Activated T-helper 1 cell treated with anti-CD3 and anti-CD28 coated beads, Interleukin-2, amount 50 U/mL, for 16 hours (primary cell): ENCODE results near the gene RFTN2.
"Not testable (repeated sequence)": the region's sequence is repeated elsewhere in the genome, so short reads cannot be mapped to it uniquely, and the experiment has no call there.

ENCODE experiments used
- DNase-seq, 2 donors: peaks; one replicate each; pipeline ENCODE4 v3.0.0-alpha.2; 2020; ENCODE audit warnings: low read depth in 1 of 2, low spot score in 1 of 2

Gene RFTN2

GRCh38 chr2:197675246-197675645 lies at the start of gene RFTN2:
Gene RFTN2, minus strand, starts transcription at chr2:197675587. Its CDS starts 129 bp downstream, at chr2:197675458.
- DNase-seq = no peak

GRCh38 chr2:197717863-197718262 lies 42.5 kb upstream of the RFTN2 start:
- no peak for DNase-seq

- DNase-seq = no peak
Observed at GRCh38 chr2:197713271-197713670, 37.9 kb upstream of the RFTN2 start.

- DNase-seq = no peak
Observed at GRCh38 chr2:197711578-197711977, 36.2 kb upstream of the RFTN2 start.

- DNase-seq = no peak
Observed at GRCh38 chr2:197710424-197711042, 35.1 kb upstream of the RFTN2 start.

GRCh38 chr2:197709140-197709539 lies 33.8 kb upstream of the RFTN2 start:
- not testable (repeated sequence) for DNase-seq

GRCh38 chr2:197708331-197708730 lies 32.9 kb upstream of the RFTN2 start:
- no peak for DNase-seq

- no peak for DNase-seq
Observed at GRCh38 chr2:197707316-197708213, 32.2 kb upstream of the RFTN2 start.

GRCh38 chr2:197706839-197707207 lies 31.4 kb upstream of the RFTN2 start:
- DNase-seq = no peak

- DNase-seq = no peak
Observed at GRCh38 chr2:197705912-197706838, 30.8 kb upstream of the RFTN2 start.

GRCh38 chr2:197705121-197705911 lies 29.9 kb upstream of the RFTN2 start, which contains the start of gene MARS2:
Gene MARS2, plus strand, starts transcription at chr2:197705369. Its CDS starts 37 bp downstream, at chr2:197705406.
- DNase-seq = peak; percentile 82 to 92

- no peak for DNase-seq
Observed at GRCh38 chr2:197704434-197705120, 29.2 kb upstream of the RFTN2 start.

- no peak for DNase-seq
Observed at GRCh38 chr2:197700960-197701359, 25.6 kb upstream of the RFTN2 start.

- DNase-seq = not testable (repeated sequence)
Observed at GRCh38 chr2:197699724-197700123, 24.3 kb upstream of the RFTN2 start.

GRCh38 chr2:197696571-197696970 lies 21.2 kb upstream of the RFTN2 start:
- not testable (repeated sequence) for DNase-seq

GRCh38 chr2:197695971-197696370 lies 20.6 kb upstream of the RFTN2 start:
- DNase-seq = not testable (repeated sequence)

- not testable (repeated sequence) for DNase-seq
Observed at GRCh38 chr2:197695206-197695605, 19.8 kb upstream of the RFTN2 start.

- no peak for DNase-seq
Observed at GRCh38 chr2:197677483-197677882, 2.1 kb upstream of the RFTN2 start.

GRCh38 chr2:197677056-197677455 lies 1.7 kb upstream of the RFTN2 start:
- no peak for DNase-seq

GRCh38 chr2:197675711-197676188 lies 363 bp upstream of the RFTN2 start:
- DNase-seq = no peak
